ENCODE results near the gene SPTBN5.

SPTBN5 gene

GRCh38 chr15:41866263-41866703 lies 27.6 kb downstream of the SPTBN5 start:
- no peak for DNase-seq (ENCODE audit: low read depth)

- DNase-seq (ENCODE audit: low read depth), result no peak
Observed at GRCh38 chr15:41865490-41866055, 28.3 kb downstream of the SPTBN5 start.

GRCh38 chr15:41862515-41863116 lies 31.2 kb downstream of the SPTBN5 start:
- no peak for DNase-seq (ENCODE audit: low read depth)

GRCh38 chr15:41861736-41862356 lies 32.0 kb downstream of the SPTBN5 start:
- DNase-seq (ENCODE audit: low read depth), result no peak

GRCh38 chr15:41860049-41860828 lies 33.6 kb downstream of the SPTBN5 start:
- DNase-seq (ENCODE audit: low read depth), result no peak

- no peak for DNase-seq (ENCODE audit: low read depth)
Observed at GRCh38 chr15:41858756-41859155, 35.1 kb downstream of the SPTBN5 start.

- DNase-seq (ENCODE audit: low read depth), result no peak
Observed at GRCh38 chr15:41857316-41857715, 36.5 kb downstream of the SPTBN5 start.

GRCh38 chr15:41856716-41857115 lies 37.1 kb downstream of the SPTBN5 start:
- no peak for DNase-seq (ENCODE audit: low read depth)

- no peak for DNase-seq (ENCODE audit: low read depth)
Observed at GRCh38 chr15:41856262-41856661, 37.6 kb downstream of the SPTBN5 start.

- DNase-seq (ENCODE audit: low read depth), result no peak
Observed at GRCh38 chr15:41855261-41855961, 38.4 kb downstream of the SPTBN5 start.

GRCh38 chr15:41854443-41854842 lies 39.4 kb downstream of the SPTBN5 start:
- DNase-seq (ENCODE audit: low read depth), result no peak

- no peak for DNase-seq (ENCODE audit: low read depth)
Observed at GRCh38 chr15:41853831-41854230, 40.0 kb downstream of the SPTBN5 start.

GRCh38 chr15:41852736-41853590 lies 40.9 kb downstream of the SPTBN5 start:
- no peak for DNase-seq (ENCODE audit: low read depth)

- no peak for DNase-seq (ENCODE audit: low read depth)
Observed at GRCh38 chr15:41851755-41852370, 42.0 kb downstream of the SPTBN5 start.

GRCh38 chr15:41851167-41851523 lies 42.7 kb downstream of the SPTBN5 start:
- DNase-seq (ENCODE audit: low read depth), result no peak

- no peak for DNase-seq (ENCODE audit: low read depth)
Observed at GRCh38 chr15:41850482-41851166, 43.2 kb downstream of the SPTBN5 start.

- DNase-seq (ENCODE audit: low read depth), result no peak
Observed at GRCh38 chr15:41849861-41850260, 44.0 kb downstream of the SPTBN5 start.

GRCh38 chr15:41849204-41849603 lies 44.6 kb downstream of the SPTBN5 start:
- DNase-seq (ENCODE audit: low read depth), result no peak

- no peak for DNase-seq (ENCODE audit: low read depth)
Observed at GRCh38 chr15:41848631-41849030, 45.2 kb downstream of the SPTBN5 start.

GRCh38 chr15:41847981-41848380 lies 45.9 kb downstream of the SPTBN5 start:
- DNase-seq (ENCODE audit: low read depth), result no peak

Data from stimulated activated CD8-positive, alpha-beta memory T cell treated with anti-CD3 and anti-CD28 coated beads, Interleukin-12 subunit alpha, Interleukin-12 subunit beta, amount 100 ng/mL, for 4 hours (primary cell).